WERI-Rb-1 (cell line): ENCODE measurements around the gene VSIG4.
"Not testable (repeated sequence)": the region's sequence is repeated elsewhere in the genome, so short reads cannot be mapped to it uniquely, and the experiment has no call there.

Experiments
- DNase-seq: peaks from one replicate; pipeline ENCODE4 v3.0.0-alpha.2; 2020
- H3K27ac ChIP-seq: fragments of 250-450 bp; sonication (Bioruptor Pico); 2 replicates; pipeline ENCODE4 v1.5.1; 2020; ENCODE audit warnings: mild to moderate bottlenecking, moderate library complexity
- H3K27me3 ChIP-seq: fragments of 250-450 bp; sonication (Bioruptor Pico); 2 replicates; pipeline ENCODE4 v1.5.1; 2021; ENCODE audit warnings: mild to moderate bottlenecking, low read depth, moderate library complexity; ENCODE audit not compliant: insufficient read depth, severe bottlenecking
- H3K36me3 ChIP-seq: fragments of 250-450 bp; sonication (Bioruptor Pico); 2 replicates; pipeline ENCODE4 v1.5.1; 2020; ENCODE audit warnings: mild to moderate bottlenecking, moderate library complexity
- H3K4me3 ChIP-seq: 2 replicates; pipeline ENCODE4 v1.5.1; 2011; ENCODE audit warnings: low read depth, mild to moderate bottlenecking, control low read depth, low read length
- H3K9me3 ChIP-seq: fragments of 250-450 bp; sonication (Bioruptor Pico); 2 replicates; pipeline ENCODE4 v1.5.1; 2021; ENCODE audit warnings: mild to moderate bottlenecking, moderate library complexity; ENCODE audit not compliant: severe bottlenecking
- TF ChIP-seq, protein P1 (sequence below): IDR thresholded peaks from 2 replicates; pipeline ENCODE4 v1.5.1; 2011; ENCODE audit warnings: low read depth, mild to moderate bottlenecking, control low read depth, inconsistent platforms, low read length

VSIG4 gene, protein sequence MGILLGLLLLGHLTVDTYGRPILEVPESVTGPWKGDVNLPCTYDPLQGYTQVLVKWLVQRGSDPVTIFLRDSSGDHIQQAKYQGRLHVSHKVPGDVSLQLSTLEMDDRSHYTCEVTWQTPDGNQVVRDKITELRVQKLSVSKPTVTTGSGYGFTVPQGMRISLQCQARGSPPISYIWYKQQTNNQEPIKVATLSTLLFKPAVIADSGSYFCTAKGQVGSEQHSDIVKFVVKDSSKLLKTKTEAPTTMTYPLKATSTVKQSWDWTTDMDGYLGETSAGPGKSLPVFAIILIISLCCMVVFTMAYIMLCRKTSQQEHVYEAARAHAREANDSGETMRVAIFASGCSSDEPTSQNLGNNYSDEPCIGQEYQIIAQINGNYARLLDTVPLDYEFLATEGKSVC

DNA sequence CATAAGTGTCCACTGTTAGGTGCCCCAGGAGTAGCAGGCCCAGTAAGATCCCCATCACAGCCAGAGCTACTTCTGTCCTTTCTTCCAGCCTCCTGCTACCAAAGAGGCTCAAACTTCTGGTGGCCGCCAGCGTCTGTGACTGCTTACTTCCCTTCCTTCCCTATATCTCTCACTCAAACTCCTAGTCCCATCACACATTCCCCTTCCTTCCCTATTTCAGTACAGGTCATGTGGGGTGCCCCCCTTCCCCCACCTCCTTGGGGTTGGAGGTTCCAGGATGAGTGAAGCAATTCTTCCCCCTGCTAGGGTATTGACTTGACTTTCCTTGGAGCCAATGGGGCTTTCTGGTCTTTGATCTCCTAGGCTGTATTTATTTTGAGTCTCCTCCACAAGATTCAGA is at the start of gene VSIG4:
VSIG4 (minus strand) TSS at position 137 of the 400 bp plus-strand sequence; CDS start at position 55, 82 bp downstream.
- H3K36me3 ChIP-seq: no peaks in the 10 kb centered on the region
- H3K9me3 ChIP-seq: no peaks in the 10 kb centered on the region
- no peak within 1 kb of the TSS for H3K4me3 ChIP-seq
- no peak for DNase-seq
- H3K27ac ChIP-seq: no peak within 1 kb of the TSS
- H3K27me3 ChIP-seq: no peaks in the 10 kb centered on the region
- TF ChIP-seq, protein P1, sequence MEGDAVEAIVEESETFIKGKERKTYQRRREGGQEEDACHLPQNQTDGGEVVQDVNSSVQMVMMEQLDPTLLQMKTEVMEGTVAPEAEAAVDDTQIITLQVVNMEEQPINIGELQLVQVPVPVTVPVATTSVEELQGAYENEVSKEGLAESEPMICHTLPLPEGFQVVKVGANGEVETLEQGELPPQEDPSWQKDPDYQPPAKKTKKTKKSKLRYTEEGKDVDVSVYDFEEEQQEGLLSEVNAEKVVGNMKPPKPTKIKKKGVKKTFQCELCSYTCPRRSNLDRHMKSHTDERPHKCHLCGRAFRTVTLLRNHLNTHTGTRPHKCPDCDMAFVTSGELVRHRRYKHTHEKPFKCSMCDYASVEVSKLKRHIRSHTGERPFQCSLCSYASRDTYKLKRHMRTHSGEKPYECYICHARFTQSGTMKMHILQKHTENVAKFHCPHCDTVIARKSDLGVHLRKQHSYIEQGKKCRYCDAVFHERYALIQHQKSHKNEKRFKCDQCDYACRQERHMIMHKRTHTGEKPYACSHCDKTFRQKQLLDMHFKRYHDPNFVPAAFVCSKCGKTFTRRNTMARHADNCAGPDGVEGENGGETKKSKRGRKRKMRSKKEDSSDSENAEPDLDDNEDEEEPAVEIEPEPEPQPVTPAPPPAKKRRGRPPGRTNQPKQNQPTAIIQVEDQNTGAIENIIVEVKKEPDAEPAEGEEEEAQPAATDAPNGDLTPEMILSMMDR: no peak

DNA sequence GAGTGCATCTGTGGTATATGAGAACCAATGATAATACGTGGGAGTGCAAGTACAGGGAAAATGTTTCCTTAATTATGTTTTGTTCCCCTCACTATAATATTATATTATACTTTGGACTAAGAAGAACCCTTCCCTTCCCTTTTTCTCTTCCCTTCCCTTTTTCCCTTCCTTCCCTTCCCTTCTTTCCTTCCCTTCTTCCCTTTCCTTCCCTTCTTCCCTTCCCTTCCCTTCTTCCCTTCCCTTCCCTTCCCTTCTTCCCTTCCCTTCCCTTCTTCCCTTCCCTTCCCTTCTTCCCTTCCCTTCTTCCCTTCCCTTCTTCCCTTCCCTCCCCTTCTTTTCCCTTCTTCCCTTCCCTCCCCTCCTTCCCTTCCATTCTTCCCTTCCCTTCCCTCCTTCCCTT is 36.9 kb upstream of the VSIG4 start:
- Histone ChIP-seq H3K27ac (no peak overlapping the region), H3K9me3 (no peaks in the 10 kb centered on the region), H3K27me3 (peaks cover 4% of the 10 kb centered on the region), H3K36me3 (no peaks in the 10 kb centered on the region), H3K4me3 (no peak overlapping the region)
- no peak for DNase-seq
- TF ChIP-seq, protein P1: no peak

DNA sequence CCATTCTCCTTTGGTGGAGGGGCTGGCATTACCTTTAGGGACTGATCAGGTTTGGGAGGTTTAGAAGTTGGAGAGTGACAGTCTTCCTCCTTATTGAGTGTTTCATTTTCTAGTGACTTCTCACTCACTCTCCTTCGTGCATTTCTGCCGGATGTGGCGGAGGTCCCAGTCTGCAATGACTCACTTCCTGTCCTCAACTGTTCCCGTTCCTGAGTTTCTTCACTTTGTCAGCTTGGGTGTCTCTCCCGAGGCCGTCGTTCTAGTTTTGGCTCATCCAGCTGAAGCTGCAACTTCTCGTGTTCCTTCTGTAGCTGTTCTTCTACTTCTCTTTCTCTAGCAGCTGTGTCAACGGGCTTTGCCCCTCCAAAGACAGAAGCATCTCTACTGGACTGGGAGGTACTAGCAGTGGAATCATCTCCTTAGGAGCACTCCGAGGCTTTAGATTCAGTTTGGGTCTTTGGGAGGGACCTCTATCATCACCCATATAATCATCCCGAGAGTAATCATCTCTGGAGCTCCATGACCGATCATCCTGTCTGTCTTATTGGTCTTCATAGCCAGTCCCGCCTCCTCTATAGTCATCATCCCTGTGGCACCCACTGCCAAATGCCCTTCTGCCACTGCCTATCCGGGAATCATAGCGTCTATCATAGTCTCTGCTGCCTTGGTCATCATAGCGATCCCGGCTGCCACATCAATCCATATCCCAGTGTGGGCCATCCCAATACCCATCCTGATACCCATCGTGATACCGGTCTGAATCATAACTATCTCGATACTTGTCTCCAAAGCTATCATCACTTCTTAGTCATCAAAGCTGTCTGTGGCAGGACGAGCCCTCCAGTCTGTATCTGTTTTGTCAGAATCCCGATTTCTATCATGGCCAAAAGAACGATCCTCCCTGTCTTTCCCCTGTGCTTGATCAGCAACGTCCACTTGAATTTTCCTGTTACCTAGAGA is 35.3 kb upstream of the VSIG4 start:
- no peak for DNase-seq
- no peak overlapping the region for H3K4me3 ChIP-seq
- TF ChIP-seq, protein P1: no peak
- H3K9me3 ChIP-seq: no peaks in the 10 kb centered on the region
- no peaks in the 10 kb centered on the region for H3K36me3 ChIP-seq
- H3K27ac ChIP-seq: no peak overlapping the region
- H3K27me3 ChIP-seq: peaks cover 4% of the 10 kb centered on the region

DNA sequence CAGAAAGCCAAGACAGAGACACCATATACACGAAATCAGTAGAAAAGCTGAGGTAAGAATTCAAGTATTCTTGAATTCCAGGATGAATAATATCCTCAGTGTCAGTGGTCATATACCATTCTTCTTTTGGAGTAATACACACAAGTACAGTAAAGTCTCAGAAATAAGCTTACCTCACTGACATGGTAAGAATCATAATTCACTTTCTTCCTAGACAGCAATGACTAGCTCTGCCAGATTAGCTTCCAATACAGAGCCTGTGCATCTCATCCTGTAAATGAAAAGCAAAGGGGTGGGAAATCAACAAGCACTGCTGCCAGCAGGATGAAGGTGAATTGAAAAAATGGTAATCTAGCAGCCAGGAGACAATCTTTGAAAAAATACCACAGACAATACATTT is 31.2 kb upstream of the VSIG4 start:
- no peaks in the 10 kb centered on the region for H3K9me3 ChIP-seq
- no peak overlapping the region for H3K27ac ChIP-seq
- H3K27me3 ChIP-seq: peaks cover 3% of the 10 kb centered on the region
- no peak overlapping the region for H3K4me3 ChIP-seq
- no peak for DNase-seq
- TF ChIP-seq, protein P1: no peak
- no peaks in the 10 kb centered on the region for H3K36me3 ChIP-seq

DNA sequence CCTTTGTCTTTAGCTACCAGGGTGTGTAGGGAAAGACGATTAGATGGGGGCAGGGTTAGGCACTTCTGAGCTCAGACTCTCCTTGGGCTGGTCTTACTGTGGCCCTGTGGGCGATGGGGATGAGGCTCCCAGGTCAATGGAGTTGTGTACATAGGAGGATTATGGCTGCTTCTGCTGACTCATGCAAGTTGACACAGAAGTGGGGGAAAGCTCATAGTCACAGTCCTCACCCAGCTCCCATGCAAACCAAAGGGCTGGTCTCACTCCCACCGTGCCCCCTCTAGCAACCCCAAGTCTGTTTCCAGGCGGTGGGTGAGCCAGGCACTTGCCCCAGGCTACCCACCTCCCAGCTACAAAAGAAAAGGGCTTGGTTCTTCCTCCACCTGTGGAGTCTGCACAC is 24.4 kb upstream of the VSIG4 start:
- TF ChIP-seq, protein P1: no peak
- Histone ChIP-seq H3K27me3 (no peaks in the 10 kb centered on the region), H3K27ac (no peak overlapping the region), H3K4me3 (no peak overlapping the region), H3K36me3 (no peaks in the 10 kb centered on the region), H3K9me3 (no peaks in the 10 kb centered on the region)
- DNase-seq: no peak

DNA sequence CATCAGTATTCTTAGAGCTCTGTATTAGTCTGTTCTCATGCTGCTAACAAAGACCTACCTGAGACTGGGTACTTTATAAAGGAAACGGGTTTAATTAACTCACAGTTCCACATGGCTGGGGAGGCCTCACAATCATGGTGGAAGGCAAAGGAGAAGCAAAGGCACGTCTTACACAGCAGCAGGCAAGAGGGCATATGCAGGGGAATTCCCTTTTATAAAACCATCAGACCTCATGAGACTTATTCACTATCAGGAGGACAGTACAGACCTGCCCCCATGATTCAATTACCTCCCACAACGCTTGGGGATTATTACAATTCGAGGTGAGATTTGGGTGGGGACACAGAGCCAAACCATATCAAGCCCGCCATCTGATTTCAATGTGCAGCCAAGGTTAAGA is 17.1 kb upstream of the VSIG4 start:
- peaks cover 17% of the 10 kb centered on the region for H3K27me3 ChIP-seq
- H3K27ac ChIP-seq, H3K9me3 ChIP-seq, H3K4me3 ChIP-seq, H3K36me3 ChIP-seq, DNase-seq: not testable (repeated sequence)
